T-helper 2 cell treated with Interferon-gamma antibody and Interleukin-4, amounts not matched to agents 100 ng/mL and 5 ng/mL, for 36 hours (primary cell): ENCODE data around the gene CFLAR. TPM values are rescaled to one million over a fixed set of nuclear protein-coding genes. Genes with fewer than 3 reads are reported as not detected.

Experiments
- intact Hi-C: fragments of 100-400 bp; cut with micrococcal nuclease; formaldehyde crosslinking; loops from one replicate; pipeline ENCODE4 v1.15.1; 2023
- total RNA-seq: library from RNA; stranded (reverse); gene quantifications from 2 replicates; pipeline ENCODE4 v1.2.3, GENCODE V29; 2022

CFLAR gene
- total RNA-seq, result 117 TPM in 2 replicates

DNA sequence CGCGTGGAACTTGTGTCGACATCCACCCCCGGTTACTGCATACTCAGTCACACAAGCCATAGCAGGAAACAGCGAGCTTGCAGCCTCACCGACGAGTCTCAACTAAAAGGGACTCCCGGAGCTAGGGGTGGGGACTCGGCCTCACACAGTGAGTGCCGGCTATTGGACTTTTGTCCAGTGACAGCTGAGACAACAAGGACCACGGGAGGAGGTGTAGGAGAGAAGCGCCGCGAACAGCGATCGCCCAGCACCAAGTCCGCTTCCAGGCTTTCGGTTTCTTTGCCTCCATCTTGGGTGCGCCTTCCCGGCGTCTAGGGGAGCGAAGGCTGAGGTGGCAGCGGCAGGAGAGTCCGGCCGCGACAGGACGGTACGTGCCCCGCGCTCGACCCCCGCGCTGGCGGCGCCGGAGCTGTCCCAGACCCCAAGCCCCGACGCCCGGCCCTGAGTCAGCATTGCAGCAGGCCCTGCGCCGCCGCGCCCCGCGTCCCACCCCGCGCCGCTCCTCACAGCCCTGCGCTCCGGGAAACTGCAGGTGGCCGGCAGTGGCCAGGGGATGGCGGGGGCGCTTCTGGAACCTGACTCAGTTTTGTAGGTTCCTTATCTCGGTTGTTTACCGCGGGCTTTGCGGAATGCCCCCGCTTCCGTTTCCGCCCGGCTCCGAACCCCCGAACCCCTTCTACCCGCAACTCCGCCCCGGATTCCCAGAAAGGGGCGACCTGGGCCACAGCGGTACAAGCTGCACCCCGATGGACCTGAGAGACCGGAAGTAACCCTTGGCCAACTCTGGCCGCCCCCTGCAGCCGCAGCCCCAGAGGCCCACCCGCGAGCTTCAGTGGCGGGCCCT lies at the start of gene CFLAR:
CFLAR (plus strand) TSS at position 50 of the 844 bp plus-strand sequence. CDS start 13,702 bp downstream, outside the sequence.
- intact Hi-C loops, result loop anchor here (1.0 to 5.0 kb wide), 5 partner anchors 14 to 403 kb away; partner anchors contain the start of genes HYCC2, NIF3L1 and PPIL3

DNA sequence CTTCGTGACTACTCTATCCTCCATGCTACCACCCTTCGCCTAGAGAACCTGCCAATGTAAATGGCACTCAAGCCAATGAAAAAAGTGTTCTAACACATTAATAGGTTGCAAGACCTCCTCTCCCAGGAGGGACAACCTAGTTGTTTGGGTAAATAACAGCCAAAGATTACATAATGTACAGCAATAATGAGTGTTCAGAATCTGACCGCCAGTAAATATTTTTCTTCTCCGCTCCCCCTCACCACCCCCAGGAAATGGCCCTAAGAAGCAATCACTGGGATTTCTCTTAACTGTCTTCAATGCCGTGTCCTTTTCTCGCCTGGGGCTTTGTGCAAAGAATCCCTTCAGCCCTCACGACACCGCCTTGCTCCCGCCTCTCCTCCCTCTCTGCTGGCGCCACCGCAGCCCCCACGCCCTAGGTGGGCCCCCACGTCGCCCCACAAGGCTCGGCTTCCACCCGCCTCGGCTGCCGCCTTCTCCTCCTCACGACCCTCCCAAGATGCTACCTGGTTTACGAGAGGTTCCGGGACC lies 45.0 kb upstream of the CFLAR start:
- intact Hi-C loops, result loop anchor here (1.0 to 5.0 kb wide), 9 partner anchors 45 to 358 kb away; partner anchors contain the start of genes BZW1, CFLAR, CLK1 and NIF3L1

DNA sequence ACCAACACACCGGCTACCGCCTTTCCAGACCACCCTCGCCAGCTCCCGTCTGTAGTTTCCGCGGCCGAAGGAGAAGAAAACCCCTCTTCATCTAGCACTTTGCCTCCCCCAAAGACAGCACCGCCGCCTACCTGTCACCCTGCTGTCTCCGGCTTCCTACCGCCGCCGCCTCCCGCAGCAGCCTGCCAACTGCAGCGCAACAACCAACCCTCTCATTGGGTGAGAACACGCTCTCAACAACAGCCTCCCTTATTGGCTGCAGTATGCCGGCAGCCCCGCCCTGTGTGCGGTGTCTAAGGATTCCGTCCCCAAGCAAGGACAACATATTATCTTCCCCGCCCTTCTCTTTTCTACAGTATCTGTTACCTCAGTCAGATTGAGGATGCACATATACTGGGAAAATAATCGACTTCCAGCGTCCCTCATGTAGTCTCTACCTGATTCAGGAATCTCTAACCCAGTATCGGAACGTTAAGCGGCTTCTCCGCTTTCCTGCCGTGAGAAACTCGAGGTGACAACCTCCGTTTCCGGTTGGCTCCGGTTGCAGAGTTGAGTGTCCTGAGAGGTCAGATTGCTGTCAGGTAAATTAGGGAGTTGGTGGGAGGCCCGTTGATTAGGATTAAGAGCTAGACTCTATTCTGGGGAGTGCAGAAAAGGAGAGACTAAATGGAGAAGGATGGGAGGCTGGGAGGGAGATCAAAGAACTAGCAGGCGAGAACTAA lies 44.3 kb upstream of the CFLAR start, which contains the start of the genes HYCC2 and NDUFB3:
HYCC2 (minus strand) TSS at position 193 of the 722 bp plus-strand sequence. CDS start 47,662 bp downstream, outside the sequence.
NDUFB3 (plus strand) TSS at position 523 of the 722 bp plus-strand sequence. CDS start 6,882 bp downstream, outside the sequence.
- intact Hi-C loops, result loop anchor here (1.0 to 5.0 kb wide), 9 partner anchors 45 to 358 kb away; partner anchors contain the start of genes BZW1, CFLAR, CLK1 and NIF3L1

DNA sequence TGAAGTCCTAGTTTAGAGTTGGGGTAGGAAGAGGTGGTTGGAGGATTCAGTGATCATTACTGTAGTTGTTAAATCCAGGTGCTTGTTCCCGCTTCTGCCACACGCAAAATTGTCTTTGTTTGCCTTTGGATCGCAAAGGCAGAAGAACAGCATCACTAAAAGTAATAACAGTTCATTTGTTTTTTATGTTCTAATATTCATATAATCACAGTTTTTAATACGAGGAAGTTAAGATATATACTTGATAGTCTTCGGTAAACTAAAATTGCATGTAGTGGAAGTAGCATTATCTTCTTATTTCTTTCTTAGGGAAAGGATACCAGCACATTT lies 43.8 kb upstream of the CFLAR start:
- intact Hi-C loops, result loop anchor here (5.0 kb wide), 1 partner anchor 260 kb away; the partner anchor contains the start of gene BZW1

DNA sequence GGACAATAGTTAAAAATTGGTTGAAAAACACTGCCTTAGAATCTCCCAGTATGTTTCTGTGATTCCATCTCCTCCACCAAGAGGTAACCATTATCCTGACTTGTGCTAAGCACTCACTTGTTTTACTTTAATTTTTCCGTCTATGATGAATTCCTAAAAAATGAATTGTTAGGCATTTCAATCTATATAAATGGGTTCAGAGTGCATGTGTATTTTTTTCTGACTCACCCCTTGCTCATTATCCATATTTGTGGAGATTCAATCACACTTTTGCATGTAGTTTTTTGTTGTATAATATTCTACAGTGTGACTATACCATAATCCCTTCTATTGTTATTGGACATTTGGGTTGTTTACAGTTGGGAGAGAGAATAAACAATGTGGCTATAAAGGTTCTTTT lies 42.9 kb upstream of the CFLAR start:
- intact Hi-C loops, result loop anchor here (5.0 kb wide), 1 partner anchor 261 kb away; the partner anchor contains the start of gene BZW1

DNA sequence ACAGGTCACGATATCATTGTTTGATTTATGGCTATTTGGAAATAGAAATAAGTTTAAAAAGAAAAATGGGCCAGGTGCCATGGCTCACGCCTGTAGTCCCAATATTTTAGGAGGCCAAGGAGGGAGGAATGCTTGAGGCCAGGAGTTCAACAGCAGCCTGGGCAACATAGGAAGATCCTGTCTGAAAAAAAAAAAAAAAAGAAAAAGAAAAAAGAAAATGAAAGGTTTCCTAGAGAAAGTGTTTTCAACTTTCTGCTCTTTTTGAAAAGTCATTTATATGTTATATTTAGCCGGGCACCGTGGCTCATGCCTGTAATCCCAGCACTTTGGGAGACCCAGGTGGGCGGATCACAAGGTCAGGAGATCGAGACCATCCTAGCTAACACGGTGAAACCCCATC lies 41.0 kb upstream of the CFLAR start:
- intact Hi-C loops, result loop anchor here (5.0 kb wide), 1 partner anchor 263 kb away; the partner anchor contains the start of gene BZW1

DNA sequence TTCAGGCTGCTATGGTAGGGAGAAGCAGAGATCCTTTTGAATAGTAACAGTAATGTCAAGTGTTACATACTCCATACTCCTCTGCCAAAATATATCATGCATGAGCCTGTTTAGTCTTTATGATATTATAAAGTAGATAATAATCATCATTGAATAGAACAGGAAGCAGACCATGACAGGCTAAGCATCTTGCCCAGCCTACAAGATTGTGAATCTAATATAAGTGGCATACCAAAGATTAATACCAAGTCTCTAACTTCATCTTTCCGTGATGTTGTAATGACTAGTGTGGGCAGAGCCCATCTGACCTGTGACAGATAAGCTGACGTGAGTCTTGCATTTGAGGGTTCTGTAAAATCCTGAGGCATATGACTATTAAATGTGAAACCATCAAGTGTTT lies 31.1 kb upstream of the CFLAR start:
- intact Hi-C loops, result no loop called here

DNA sequence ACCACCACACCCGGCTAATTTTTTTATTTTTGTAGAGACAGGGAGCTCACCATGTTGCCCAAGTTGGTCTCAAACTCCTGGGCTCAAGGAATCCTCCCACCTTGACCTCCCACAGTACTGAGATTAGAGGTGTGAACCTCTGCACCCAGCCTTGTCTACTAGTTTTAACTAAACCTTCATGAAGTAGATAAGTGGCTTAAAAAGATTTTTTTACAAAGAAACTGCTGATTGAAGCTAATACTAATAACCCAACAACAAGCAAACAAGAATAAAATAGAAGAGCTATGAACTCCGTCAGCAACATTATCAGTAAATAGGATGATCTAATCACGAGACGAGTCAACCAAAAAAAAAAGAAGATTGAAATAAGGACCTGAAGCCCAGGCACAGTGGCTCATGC lies 25.4 kb upstream of the CFLAR start:
- intact Hi-C loops, result no loop called here

DNA sequence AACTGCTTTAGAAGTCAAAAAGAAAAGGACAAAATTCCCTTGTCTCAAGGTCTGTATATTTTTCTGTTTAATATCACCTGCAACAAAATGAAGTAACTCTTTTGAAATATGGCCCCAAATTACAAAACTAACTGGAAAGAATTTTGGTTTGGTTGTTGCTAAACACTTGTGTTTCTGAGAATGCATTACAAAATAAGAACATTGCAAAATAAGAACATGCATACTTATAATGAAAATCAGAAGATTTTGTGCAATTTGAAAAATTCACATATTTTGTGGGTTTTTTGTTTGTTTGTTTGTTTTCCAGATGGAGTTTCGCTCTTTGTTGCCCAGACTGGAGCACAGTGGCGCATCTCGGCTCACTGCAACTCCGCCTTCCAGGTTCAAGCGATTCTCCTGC lies 22.4 kb upstream of the CFLAR start:
- intact Hi-C loops, result no loop called here

DNA sequence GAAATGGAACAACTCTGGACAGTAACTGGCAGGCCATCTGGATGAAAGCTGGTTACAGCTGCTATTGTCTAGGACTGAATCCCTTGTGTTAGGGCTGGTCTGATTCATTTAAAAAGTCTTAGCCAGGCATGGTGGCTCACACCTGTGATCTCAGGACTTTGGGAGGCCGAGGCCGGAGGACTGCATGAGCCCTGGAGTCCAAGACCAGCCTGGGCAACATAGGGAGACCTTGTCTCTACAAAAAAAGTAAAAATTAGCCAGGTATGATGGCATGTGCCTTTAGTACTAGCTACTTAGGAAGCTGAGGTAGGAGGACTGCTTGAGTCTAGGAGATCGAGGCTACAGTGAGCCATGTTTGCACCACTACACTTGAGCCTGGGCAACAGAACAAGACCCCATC lies 15.5 kb upstream of the CFLAR start:
- intact Hi-C loops, result no loop called here

DNA sequence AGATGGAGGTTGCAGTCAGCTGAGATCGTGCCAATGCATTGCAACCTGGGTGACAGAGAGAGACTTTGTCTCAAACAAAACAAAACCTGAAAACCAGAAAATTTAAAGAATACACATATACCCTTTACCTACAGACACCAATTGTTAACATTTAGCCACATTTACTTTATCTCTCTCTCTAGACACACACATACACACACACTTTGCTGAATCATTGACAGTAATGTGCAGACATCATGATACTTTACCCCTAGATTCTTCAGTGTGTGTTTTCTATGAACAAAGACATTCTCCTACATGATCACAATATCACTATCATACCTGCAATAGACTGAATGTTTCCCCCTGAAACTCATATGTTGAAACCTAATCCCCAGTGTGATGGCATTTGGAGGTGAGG lies 10.2 kb upstream of the CFLAR start:
- intact Hi-C loops, result no loop called here

DNA sequence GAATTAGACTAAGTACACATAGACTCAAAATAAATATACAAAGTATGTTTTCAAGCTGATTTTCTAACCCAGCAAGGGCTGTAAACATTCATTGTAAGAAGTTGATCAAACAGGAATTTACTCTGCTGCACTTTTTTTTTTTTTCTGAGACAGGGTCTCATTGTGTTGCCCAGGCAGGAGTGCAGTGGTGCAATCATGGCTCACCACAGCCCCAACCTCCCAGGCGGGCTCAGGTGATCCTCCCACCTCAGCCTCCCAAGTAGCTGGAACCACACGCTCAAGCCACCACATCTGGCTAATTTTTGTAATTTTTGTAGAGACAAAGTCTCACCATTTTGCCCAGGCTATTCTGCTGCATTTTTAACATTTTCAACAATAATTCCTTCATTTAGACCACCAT lies 8.3 kb upstream of the CFLAR start:
- intact Hi-C loops, result no loop called here

DNA sequence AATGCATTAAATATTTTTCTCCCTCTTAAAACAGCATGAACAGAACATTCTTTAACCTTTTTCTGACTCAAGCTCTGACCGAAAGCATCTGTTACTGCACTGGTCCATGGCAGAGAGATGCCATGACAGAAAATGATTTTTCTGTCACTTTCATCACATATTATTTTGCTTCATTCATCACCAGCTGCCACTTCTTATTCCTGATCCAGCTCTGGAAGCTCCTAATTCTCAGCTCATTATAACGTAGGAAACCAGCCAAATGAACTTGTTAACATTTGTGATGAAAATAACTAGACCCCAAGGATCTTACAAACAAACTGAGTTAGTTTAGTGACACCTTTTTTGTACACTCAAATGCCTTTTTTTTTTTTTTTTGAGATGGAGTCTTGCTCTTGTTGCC lies 7.6 kb upstream of the CFLAR start:
- intact Hi-C loops, result no loop called here

DNA sequence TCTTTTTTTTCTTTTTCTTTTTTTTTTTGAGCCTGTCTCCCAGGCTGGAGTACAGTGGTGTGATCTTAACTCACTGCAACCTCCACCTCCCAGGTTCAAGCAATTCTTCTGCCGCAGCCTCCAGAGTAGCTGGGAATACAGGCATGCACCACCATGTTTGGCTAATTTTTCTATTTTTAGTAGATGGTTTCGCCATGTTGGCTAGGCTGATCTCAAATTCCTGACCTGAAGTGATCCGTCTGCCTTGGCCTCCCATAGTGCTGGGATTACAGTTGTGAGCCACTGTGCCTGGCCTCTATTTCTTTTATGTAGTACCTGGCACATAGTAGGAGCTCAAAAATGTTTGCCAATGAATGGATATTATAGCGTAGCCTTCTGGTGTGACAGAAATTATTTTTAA lies 6.8 kb upstream of the CFLAR start:
- intact Hi-C loops, result no loop called here

DNA sequence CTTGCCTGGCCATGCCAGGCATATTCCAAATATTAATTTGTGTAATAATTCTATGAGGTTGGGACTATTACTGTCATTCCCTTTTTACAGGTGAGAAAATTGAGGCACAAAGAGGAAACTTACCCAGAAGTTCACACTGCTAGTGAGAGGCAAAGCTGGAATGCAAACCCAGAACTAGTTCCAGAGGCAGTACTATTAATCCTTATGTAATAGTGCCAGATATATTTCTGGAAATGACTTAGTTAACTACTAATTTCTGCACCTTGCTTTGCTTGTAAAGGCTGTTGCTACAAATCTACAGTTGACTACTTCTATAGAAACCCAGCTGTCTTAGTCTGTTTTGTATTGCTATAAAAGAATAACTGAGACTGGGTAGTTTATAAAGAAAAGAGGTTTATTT lies 5.3 kb upstream of the CFLAR start:
- intact Hi-C loops, result no loop called here

DNA sequence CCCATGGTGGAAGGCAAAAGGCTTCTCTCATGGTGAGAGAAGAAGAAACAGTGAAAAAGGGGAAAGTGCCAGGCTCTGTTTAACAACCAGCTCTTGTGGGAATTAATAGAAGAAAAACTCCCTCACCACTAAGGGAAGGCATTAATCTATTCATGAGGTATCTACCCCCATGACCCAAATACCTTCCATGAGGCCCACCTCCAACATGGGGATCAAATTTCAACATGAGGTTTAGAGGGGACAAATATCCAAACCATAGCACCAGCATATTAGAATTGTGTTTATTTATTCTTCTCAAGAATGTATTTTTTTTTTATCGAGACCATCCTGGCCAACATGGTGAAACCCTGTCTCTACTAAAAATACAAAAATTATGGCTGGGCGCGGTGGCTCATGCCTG lies 4.9 kb upstream of the CFLAR start:
- intact Hi-C loops, result no loop called here

DNA sequence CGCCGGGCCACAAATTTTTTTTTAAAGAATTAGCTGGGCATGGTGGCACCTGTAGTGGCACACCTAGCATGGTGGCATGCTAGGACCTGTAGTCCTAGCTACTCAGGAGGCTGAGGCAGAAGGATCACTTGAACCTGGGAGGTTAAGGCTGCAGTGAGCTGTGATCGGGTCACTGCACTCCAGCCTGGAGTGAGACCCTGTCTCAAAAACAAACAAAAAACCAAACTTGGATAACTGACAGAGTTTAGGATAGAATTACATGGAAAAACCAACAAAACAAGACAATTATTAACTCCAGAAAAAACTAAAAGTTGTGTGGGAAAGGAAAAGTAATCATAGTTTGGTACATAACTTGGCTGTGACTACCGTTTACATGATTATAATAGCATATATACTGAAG lies 1.6 kb upstream of the CFLAR start:
- intact Hi-C loops, result no loop called here

DNA sequence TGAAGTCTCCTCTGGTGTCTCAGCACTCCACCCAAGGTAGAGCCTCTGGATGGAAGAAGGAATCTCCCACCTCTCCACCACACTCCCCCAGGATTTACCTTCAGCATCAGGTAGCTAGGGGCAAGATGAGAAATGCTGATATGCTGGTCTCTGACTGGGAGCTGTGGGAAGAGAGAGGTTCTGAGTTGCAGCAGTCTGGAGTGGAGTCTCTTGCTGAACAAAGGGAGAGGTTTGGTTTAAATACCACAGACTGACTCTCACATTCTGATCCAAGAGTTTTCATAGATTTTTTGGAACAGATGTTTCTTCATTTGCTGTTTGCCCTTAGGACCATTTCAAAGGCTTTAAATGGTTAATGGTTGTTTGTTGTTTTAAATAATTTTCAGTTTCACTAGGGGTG lies 1.1 kb upstream of the CFLAR start:
- intact Hi-C loops, result loop anchor here (5.0 kb wide), 1 partner anchor 213 kb away; no protein-coding TSS in a partner anchor

DNA sequence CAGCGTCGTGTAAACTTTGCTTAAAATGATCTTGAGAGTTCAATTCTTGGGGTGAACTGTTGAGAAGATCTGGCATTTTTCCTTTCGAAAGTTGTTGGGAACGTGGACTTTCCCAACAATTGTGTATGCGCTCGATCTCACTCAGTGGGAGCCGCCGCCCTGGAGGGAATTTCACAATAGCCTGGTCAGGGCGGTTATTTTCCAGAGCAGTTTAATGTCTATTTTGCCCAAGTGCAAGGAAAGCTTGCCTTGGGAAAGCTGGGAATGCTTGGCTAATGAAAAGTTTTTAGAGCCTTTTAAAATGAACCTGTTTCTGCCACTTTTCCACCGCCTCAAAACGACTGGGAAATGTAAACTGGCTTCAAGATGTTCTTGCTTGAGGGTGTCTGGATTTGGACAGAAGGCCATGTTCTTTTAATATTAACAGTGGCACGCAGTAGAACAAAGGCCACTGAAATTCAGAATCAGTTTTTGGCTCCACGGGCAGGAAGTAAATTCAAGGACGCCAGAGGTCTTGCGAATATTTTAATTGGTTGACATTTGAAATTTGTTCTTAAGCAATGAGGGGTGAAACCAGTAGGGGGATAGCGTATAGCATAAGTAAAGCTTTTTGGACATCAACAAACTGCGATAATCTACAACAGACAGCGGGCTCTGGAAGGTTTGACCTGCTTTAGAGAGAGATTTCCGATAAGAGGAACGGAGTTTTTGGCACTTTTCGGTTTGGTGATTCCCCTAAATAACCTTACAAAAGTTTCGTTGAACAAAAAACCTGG lies 1.2 kb downstream of the CFLAR start:
- intact Hi-C loops, result loop anchor here (1.0 to 5.0 kb wide), 5 partner anchors 14 to 404 kb away; partner anchors contain the start of genes HYCC2, NIF3L1 and PPIL3

DNA sequence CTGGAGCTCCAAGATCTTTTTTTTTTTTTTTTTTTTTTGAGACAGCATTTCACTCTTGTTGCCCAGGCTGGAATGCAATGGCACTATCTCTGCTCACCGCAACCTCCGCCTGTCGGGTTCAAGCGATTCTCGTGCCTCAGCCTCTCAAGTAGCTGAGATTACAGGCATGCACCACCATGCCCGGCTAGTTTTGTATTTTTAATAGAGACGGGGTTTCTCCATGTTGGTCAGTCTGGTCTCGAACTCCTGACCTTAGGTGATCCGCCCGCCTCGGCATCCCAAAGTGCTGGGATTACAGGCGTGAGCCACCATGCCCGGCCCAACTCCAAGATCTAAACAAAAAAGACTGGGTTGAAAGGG lies 1.8 kb downstream of the CFLAR start:
- intact Hi-C loops, result loop anchor here (1.0 to 5.0 kb wide), 6 partner anchors 13 to 253 kb away; partner anchors contain the start of genes CLK1 and ORC2
